ENCODE data around the gene PNPLA7.
"Not testable (repeated sequence)": the region's sequence is repeated elsewhere in the genome, so short reads cannot be mapped to it uniquely, and the experiment has no call there.

Gene PNPLA7
- 4.8 to 8.1 reads per million in 2 donors for total RNA-seq

DNA sequence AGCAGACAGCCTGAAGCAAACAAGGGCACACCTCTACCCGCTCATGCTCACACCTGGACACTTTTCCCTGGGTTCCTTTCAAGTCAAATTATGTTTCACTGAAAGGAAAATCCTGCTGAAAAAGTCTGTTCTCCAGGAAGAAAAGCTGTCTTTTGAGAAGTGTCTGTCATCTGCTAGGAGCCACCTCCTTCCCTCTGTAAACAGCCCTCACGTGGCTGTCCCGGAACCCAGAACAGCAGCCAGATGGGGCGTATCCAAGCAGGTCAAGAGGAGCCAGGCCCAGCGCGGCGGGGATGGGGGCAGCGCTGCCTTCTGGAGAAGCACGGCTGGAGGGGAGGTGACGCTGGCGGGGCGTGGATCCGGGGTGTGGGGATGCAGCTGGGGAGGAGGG lies at the start of gene PNPLA7:
TSS of gene PNPLA7 (minus strand) at position 172 of the 391 bp plus-strand sequence. CDS start 205 bp downstream, outside the sequence.
- no peak for DNase-seq

DNA sequence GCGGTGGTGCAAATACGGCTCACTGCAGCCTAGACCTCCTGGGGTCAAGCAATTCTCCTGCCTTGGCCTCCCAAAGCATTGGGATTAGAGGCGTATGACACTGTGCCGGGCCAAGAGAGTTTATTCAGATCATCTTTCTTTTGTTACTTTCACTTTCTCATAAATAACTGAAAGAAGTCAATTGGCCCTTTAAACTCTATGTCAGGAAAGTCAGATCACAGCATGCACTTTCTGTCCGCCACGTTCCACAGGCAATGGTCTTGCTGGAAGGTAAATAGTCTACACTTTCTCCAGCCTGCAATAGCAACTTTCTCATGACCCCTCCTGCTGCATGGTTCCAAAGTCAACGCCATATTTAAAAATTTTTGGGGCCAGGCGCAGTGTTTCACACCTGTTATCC lies 48.7 kb upstream of the PNPLA7 start:
- no peak for DNase-seq

DNA sequence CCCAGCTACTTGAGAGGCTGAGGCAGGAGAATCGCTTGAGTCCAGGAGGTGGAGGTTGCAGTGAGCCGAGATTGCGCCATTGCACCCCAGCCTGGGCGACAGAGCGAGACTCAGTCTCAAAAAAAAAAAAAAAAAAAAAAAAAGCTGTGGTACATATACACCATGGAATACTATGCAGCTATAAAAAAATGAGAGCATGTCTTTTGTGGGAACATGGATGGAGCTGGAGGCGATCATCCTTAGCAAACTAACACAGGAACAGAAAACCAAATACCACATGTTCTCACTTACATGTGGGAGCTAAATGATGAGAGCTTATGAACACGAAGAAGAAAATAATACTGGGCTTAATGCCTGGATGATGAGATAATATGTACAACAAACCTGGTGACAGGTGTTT lies 46.4 kb upstream of the PNPLA7 start:
- not testable (repeated sequence) for DNase-seq

DNA sequence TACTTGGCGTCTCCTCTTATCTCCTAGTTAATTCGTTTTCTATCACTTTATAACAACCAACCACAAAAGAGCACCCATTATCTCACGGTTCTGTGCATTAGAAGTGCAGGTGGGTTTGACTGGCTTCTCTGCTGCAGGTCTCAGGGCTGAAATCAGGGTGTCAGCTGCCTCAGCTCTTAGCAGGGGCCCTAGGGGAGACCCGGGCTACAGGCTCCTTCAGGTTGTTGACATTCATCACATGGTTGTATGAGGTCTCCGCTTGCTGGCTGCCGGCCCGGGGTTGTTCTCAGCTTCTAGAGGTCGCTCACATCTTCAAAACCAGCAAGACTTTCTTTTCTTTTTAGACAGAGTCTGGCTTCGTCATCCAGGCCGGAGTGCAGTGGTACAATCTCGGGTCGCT lies 43.0 kb upstream of the PNPLA7 start:
- DNase-seq: no peak

DNA sequence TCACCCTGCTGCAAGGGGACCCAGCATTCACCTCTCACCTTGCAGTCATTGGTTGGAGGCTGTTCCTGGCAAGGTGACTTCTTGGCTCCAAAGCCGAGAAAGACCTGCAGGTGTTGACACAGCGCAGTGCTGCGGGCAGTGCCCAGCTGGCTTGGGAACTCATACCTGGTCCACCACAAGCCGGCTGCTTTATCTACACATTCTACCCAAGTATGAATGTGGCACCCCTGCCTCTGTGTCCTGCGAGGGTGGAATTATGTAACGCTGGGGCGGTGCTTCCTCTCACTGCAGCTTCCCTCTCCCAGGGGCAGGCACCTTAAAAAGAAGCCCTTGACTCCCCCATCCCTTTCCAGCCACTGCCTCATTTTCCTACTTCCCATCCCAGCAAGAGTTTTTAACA lies 42.6 kb upstream of the PNPLA7 start:
- DNase-seq: no peak

DNA sequence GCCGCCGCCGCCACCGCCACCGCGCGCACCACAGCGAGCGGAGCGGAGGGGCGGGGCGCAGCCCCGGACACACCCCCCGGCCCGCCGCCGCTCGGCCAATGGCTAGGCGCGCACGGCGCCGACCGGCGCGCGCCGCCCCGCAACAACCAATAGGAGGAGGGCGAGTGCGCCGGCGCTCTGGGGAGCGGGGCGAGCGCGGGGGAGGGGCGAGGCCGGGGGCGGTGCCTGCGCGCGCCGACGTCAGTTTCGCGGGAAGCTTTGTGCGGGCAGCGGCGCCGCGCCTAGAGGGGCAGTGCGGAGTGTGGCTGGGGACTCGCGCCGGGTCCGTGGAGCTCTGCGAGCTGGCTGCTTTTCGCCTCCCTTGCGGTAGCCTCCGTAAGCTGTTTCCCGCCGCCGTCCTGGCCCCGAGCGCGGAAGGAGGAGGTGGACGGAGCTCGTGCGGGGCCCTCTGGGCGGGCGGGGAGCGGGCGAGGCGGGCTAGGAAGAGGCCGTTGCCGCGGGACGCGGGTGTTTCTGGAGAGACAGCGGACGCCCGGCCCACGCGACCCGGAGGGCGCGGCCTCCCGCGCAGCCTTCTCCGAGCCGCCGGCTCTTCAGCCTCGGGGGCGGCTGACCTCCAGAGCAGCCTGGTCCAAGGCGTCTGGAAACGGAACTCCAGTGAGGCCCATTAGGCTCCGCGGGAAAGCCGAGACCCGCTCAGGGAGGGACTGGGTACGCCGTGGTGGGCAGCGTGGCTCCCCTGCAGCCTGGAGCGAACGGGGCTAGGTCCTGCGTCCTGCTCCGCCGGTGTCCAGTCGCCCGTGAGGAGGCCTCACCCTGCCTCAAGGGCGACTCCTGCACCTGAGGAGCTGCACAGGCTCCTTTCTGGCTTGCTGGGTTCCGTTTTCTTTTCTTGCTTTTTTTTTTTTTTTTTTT lies 40.5 kb upstream of the PNPLA7 start, which contains the start of gene ZMYND19:
TSS of gene ZMYND19 (minus strand) at position 44 of the 915 bp plus-strand sequence. CDS start 249 bp downstream, outside the sequence.
- peak; percentile 89 for DNase-seq

DNA sequence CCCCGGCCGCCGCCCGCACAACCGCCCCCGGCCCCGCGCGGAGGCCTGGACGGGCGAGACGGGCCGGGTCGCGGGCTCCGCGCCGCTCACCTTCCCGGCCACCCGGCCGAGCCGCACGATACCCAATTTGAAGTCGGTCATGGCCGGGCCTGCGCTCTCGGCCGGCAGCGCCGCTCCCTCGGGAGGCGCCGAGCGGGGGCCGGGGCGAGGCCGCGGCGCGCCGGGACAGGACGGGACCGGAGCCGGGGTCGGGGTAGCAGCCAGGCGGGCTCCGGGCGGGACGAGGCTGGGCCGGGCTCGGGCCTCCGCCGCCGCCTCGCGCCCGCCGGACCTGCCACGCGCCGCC lies 39.9 kb upstream of the PNPLA7 start:
- no peak for DNase-seq

DNA sequence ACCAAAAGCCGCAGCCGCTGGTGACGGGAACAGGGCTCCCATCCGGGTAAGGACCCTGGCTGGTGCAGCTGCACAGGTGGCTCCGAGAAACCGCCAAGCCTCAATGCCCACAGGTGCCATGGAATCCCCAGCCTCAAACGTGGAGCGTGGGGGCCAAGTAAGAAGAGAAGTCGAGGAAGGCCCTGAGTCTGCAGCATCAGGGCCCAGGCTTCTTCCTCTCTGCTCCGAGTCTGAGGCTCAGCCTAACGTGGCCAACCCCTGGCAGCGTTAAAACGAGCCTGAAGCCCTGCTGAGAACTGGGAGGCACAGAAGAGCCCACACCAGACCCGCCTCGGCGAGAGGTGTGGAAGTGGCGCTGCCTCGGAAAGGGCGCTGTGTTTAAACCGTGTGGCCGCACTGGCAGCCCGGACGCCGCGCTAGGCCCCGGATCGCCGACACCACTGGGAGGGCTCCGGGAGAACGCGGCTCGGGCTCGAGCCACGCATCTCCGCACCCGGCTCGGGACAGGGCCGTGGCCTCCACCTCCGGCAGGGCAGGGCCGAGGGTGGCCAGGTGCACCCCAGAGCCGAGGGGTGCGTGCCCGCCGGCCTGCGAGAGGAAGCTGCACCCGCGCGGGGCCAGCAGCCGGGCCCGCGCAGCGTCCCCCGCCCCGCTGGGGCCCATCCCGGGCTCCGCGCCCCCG lies 39.4 kb upstream of the PNPLA7 start:
- DNase-seq: no peak

DNA sequence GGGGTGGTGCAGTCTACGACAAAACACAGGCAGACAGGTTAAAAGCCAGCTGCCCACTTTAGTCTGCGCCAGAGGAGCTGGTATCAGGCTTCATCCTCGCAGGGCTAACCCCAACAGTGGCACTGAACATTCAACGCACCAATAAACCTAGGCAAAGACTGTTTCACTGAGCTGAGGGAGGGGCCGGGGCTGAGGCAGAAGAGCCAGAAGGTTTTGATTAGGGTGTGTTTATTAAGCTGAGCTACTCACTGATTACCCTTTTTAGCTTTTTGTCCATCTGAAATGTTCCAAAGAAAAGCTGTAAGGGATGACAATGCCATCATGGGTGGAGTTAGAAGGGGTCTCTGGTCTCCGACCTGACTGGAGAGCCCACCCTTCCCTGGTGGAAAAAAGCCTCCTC lies 38.7 kb upstream of the PNPLA7 start:
- DNase-seq: no peak

DNA sequence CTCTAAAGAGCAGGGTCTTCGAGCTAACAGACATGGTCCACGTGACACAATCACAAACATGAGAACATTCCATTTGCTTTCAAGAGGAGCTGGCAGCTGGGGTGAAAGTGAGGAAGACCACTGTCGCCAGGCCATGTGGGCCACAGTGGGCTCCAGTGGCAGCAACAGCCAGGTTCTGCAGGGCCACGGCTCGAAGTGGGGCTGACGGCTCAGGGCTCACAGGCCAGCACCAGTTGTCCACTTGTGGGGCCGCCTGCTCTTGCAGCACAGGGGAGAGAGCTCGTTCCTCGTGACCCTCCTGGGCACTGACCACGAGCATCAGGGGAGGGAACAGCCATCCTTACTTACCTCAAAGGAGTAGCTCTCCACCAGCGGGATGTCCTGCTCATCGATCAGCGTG lies 38.1 kb upstream of the PNPLA7 start:
- no peak for DNase-seq

DNA sequence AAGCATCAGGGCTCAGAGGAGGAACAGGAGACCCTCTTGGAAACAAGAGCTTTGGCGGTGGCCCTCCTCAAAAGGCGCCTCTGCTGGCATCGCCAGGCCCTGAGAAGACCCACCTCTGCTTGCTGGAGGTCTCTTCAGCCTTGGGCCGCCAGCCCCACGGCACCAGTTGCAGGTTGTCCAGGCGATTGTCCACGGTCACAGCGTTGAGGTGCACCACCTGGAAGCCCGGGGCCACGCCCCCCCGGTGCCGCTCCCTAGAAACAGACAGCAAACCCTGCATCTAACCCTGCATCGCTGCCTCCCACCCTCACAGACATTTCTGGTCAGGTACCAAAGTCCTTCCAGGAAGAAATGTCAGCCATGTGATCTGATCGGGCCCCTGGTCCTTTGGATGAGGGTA lies 36.7 kb upstream of the PNPLA7 start:
- no peak for DNase-seq

DNA sequence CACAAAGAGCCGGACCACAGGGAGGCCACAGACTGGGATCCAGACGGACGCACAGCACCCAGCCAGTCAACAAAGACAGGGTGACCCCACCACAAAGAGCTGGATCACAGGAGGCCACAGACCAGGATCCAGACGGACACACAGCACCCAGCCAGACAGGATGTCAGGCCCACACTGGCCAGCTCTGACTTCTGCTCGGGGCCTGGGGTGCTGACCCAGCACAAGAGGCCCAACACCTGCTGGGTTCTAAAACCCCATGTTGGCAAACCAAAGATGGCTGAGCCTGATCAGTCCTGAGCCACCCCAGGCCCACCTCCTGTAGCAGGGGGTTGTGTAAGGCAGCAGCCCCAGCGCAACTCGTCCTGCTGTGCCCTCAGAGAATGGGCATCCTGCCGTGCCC lies 33.8 kb upstream of the PNPLA7 start:
- DNase-seq: no peak

DNA sequence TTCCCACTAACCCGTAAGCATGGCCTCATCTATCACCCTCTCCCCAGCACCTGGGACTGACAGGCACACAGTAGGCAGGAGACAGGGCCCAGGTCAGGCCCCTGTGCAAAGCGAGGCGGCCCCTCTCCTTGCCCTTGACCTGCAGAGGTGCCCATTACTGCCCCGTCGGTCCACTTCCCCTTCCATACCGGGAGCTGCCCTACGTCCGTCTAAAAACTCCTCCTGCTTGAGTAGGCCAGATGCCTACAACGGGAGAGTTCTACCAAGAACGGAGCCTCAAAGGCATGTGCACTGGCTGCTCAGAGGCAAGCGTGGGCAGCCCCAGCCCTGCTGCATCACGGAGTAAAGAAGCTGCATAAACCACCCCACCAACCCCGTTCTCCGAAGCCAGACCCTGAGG lies 33.1 kb upstream of the PNPLA7 start:
- DNase-seq: no peak

DNA sequence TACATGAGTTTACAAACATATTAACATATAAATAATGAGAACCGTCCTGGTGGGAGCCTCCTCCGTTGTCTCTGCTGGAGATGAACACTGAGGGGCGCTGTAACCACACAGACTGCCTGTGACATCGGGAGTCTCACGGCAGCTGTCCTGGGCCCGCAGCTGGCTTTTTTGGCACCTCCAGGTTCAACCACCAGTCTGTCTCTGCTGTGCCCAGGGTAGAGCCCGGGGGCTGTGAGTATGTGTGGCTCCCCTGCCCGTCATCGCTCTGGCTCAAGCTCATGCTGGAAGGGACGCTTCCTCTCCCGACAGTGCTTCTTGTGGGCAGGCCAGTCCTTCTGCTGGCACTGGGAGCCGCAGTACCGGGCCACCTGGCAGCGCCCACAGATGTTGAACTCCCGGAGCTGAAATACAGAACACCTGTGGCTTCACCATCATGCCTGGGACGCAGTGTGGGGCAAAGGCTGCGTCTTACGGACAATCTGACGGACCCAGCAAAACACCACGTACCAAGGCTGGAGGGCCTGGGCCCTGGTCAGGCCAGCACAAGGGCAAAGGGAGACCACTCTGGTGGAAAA lies 32.2 kb upstream of the PNPLA7 start:
- DNase-seq: no peak

DNA sequence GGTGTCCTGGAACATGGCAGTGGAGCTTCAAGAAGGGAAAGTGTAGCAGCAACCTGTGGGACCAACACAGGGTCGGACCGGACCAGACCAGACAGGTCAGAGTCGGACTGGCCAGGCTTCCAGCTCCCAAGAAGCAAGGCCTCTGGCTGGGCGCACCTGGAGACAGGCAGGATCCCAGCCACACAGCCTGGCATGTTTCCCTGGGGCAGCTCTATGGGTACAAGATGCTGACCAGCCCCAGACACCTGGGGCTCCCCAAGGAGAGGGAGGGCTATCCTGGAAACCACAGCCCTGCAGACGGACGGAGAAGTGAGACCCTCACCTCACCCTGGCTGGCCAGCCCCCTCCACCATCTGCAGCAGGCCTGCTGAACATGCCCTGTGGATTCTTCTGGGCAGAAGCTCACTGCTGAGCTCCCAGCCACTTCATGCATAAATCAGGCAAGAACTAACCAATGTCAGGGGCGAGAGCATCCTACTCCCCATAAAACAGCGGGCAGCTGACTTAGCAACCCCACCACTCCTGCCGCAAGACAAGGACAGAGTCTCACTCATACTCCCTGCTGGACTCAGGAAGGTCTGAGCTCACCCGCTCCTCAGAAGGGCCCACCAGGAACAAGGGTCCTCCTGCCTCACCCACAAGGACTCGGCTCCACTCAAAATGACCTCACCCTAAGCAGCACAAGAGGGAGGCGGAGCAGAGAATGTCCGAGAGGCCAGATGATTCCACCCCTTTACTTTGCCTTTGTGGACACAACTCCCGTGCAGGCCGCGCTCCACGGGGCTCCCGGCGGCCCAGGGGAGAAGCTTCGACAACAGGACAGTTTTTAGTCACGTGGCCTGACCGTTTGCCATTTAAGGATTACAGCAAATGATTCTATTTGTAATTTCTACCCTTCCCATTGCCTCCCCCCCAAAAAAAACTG lies 31.4 kb upstream of the PNPLA7 start:
- no peak for DNase-seq

DNA sequence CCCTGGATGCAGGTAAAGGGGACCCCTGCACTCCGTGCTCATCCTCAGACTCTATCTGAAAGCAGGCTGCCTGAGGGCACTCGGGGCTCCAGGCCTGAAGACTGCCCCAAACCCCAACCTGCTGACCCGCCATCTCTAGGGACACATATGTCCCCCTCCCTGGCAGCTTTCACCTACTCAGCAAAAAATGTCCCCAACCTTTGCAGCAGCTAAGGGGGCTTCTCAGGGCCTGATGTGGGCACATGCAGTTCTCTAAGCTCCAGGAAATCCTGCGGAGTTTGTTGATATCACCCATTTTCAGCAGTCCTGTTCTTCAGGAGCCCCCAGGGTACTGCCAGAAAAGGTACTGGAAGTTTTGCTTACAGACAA lies 30.7 kb upstream of the PNPLA7 start:
- no peak for DNase-seq

DNA sequence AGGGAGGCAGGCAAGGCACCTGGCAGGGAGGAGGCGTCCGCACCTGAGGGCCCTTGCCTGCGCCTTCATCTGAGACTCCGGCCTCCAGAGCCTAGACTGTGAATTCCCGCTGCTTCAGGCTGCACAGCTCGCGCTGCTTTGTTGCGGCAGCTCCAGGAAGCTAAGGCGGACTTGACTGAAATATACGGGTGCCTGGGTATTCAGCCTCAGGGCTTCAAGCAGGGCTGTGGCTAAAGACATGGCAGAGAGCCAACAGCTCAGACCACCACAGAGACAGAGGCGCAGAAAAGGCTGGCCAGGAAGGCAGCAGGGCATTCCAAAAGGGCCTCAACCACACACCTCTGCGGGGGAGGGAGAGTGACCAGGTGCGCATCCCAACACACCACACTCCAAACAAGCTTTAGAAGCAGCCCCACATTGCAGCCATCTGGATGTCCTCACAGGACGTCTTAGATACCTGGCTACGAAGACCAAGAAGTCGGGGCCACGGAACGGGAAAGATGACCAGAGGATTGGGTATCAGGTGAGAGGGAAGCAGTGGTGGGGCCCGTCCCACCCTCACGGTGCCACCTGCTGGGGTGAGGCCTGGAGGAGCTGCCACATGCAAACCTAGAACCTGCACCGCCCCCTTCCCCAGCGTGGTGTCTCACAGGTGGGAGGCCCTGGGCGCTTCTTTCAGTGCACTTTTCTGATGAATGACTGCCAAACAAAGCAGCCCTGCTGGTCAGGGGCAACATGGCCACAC lies 30.2 kb upstream of the PNPLA7 start:
- DNase-seq: no peak

DNA sequence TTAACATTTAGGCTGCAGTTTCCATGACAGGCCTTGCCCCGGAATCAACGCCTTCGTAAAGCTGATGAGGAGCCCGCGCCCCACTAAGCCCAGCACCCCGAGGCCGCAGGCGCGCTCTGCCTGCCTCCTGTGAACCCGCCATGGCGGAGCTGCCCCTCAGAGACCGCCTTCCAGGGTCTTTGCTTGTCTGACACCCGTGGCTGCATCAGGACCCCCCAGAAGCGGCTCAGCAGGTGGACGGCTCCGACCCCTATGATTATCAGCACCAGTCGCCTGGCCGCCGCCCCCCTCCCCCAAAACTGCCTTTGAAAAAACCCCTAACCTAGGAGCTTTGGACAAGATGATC lies 29.0 kb upstream of the PNPLA7 start:
- no peak for DNase-seq

DNA sequence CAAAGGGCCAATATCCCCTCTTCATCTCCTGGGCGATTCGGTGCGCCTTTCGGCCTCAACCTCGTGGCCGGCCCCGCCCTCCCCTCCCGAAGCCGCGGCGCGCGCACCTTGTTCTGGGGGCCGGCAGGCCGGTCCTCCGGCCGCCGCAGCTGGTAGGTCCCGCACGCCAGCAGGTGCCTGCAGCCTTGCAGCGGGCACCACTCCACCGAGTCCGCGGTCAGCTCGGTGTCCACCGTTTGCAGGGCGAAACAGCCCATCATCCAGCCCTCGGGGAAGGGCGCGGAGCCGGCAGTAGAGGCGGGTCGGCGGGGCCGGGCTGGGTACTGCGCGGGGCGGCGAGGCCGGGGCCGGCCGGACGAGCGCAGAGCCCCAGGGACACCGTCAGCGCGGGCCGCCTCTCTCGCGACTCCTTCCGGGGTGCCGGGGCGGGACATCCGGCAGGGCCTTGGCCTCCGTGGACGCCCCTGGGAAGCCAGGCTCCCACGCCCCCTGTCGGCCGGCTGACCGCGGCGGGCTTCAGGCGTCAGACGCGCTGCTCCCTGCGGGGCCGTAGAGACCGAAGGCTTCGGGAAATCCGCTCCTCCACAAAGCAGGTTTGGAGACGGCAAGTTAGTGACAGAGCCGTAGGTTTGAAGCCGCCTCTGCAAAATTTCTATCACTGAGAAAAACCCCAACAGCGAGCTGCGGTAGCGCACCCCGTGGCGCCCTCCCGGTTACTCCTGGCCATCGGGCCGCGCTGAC lies 28.5 kb upstream of the PNPLA7 start, which contains the start of gene DPH7:
TSS of gene DPH7 (minus strand) at position 408 of the 741 bp plus-strand sequence. CDS start at position 260, 148 bp downstream.
- peak; percentile 92 for DNase-seq

DNA sequence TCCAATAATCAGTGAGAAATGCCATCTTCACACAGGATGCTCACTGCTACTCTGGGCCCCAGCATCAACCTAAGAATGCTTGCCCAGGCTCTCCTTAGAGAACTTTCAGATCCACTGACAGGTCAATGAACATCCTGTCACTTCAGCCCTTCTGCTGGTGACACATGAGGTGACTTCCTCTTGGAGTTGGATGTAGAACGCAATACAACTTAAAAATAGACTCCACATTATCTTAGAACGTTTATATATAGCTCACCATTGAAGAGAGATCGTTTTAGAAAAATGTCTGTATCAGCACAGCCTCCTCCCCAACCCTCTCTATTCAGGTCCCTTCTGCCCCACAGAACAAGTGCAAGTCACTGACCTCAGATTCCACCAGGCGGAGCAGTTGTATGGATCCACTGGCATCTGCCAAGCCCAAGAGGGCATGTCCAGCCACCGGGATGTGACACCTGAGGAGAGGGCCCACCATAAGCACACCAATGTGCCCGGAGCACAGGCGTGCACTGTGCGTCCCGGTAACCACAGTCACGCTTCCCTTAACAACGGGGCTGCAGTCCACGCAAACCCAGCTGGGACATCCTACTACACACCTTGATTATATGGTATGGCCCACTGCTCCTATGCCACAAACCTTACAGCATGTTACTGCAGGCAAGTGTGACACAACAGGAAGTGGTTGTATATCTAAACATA lies 25.7 kb upstream of the PNPLA7 start:
- no peak for DNase-seq

DNA sequence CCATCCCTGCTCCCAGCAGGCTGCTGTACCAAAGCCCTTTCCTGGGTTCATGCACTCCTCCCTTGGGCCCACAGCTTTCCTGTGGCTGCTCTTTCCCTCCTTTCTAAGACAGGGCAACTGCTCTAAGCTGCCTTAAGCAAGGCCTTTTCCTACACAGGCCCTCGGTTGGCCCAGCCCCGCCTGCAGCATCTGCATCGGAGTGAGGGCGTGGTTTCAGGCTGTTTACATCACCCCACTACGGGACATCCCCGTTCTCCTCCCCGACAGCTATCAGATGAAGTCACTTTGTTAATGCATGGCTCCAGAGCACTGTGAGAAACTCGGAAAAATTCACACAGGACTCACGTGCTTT lies 25.1 kb upstream of the PNPLA7 start:
- no peak for DNase-seq
